Caco-2 (cell line): ENCODE data around the gene MYO5B. TPM values are rescaled to one million over a fixed set of nuclear protein-coding genes. Genes with fewer than 3 reads are reported as not detected.

Experiments used
- BruUV-seq: library from RNA; stranded (reverse); fragments of 400-500 nt; replicated peaks from 2 replicates; lab custom pipeline; 2021; lab: Mats Ljungman, UMichigan
- CTCF ChIA-PET: fragments of 300-600 bp; sonication (Branson Sonifier 250); formaldehyde crosslinking; loops from one replicate; lab custom pipeline; 2022; ENCODE audit warnings: antibody characterized with exemption; lab: Charles Lee
- POLR2A ChIA-PET: fragments of 300-600 bp; sonication (Branson Sonifier 250); formaldehyde crosslinking; loops from one replicate; lab custom pipeline; 2022; ENCODE audit warnings: antibody characterized with exemption; lab: Charles Lee
- DNase-seq, 2 experiments: peaks; one replicate each; pipeline versions ENCODE4 v3.0.0 to v3.0.0-alpha.2; 2020 to 2022
- H3K27me3 ChIP-seq: replicated peaks from 2 replicates; pipeline ENCODE4 v1.6.0; 2011; ENCODE audit warnings: low read length; ENCODE audit not compliant: control insufficient read depth, insufficient read depth
- H3K36me3 ChIP-seq: 2 replicates; pipeline ENCODE4 v1.5.1; 2011; ENCODE audit warnings: low read length; ENCODE audit not compliant: control insufficient read depth, insufficient read depth
- H3K4me1 ChIP-seq: fragments of 250-450 bp; sonication (Bioruptor Pico); 2 replicates; pipeline ENCODE4 v1.5.1; 2020; ENCODE audit warnings: mild to moderate bottlenecking
- H3K4me3 ChIP-seq: 2 replicates; pipeline ENCODE4 v1.5.1; 2011; ENCODE audit warnings: low read depth, mild to moderate bottlenecking, control low read depth, low read length
- H3K9me3 ChIP-seq: fragments of 250-450 bp; sonication (Bioruptor Pico); 2 replicates; pipeline ENCODE4 v1.5.1; 2020; ENCODE audit warnings: mild to moderate bottlenecking, moderate library complexity
- H3K27ac Mint-ChIP-seq: one replicate; pipeline ENCODE4 v1.8.0; 2022; ENCODE audit warnings: mixed read lengths; ENCODE audit not compliant: unreplicated experiment
- H3K27me3 Mint-ChIP-seq: one replicate; pipeline ENCODE4 v1.8.0; 2022; ENCODE audit warnings: mixed read lengths; ENCODE audit not compliant: insufficient read depth, unreplicated experiment
- H3K36me3 Mint-ChIP-seq: one replicate; pipeline ENCODE4 v1.8.0; 2022; ENCODE audit warnings: mild to moderate bottlenecking, mixed read lengths; ENCODE audit not compliant: insufficient read depth, unreplicated experiment
- H3K4me1 Mint-ChIP-seq: one replicate; pipeline ENCODE4 v1.8.0; 2022; ENCODE audit warnings: low read depth, mixed read lengths; ENCODE audit not compliant: unreplicated experiment
- H3K4me3 Mint-ChIP-seq: one replicate; pipeline ENCODE4 v1.8.0; 2022; ENCODE audit warnings: mild to moderate bottlenecking, moderate library complexity, mixed read lengths; ENCODE audit not compliant: unreplicated experiment
- H3K9me3 Mint-ChIP-seq: one replicate; pipeline ENCODE4 v1.8.0; 2022; ENCODE audit warnings: mixed read lengths; ENCODE audit not compliant: unreplicated experiment
- intact Hi-C: fragments of 100-400 bp; cut with micrococcal nuclease; formaldehyde crosslinking; loops from one replicate; pipeline ENCODE4 v1.10.0; 2022; ENCODE audit not compliant: unreplicated experiment
- total RNA-seq: library from RNA; stranded (reverse); gene quantifications from 2 replicates; pipeline ENCODE4 v1.2.3, GENCODE V29; 2022
- TF ChIP-seq, protein P1 (sequence below), 2 experiments: fragments of 200-600 bp in 1 of 2; IDR thresholded peaks; 1 replicate in 1 of 2; 2 replicates in 1 of 2; pipeline versions ENCODE4 v1.5.1 to v1.8.0; 2011 to 2022; ENCODE audit warnings: antibody characterized with exemption in 1 of 2, control low read depth in 1 of 2, inconsistent platforms in 1 of 2, low read depth in 1 of 2, low read length in 1 of 2, mild to moderate bottlenecking in 1 of 2, moderate library complexity in 1 of 2; ENCODE audit not compliant: insufficient read depth in 1 of 2, severe bottlenecking in 1 of 2, unreplicated experiment in 1 of 2

Gene MYO5B
- total RNA-seq, 1 experiment from 2014 or later = 28.3 TPM

GRCh38 chr18:49866680-49867079, 328.3 kb downstream of the MYO5B start:
- ChIA-PET CTCF (no interaction called here), POLR2A (no interaction called here)
- no peak overlapping the region for H3K4me3 ChIP-seq
- H3K36me3 Mint-ChIP-seq = peaks cover 6% of the 10 kb centered on the region
- H3K9me3 ChIP-seq = no peaks in the 10 kb centered on the region
- no peaks in the 10 kb centered on the region for H3K27me3 Mint-ChIP-seq
- H3K4me1 ChIP-seq = no peaks in the 10 kb centered on the region
- no peaks in the 10 kb centered on the region for H3K9me3 Mint-ChIP-seq
- TF ChIP-seq, protein P1, sequence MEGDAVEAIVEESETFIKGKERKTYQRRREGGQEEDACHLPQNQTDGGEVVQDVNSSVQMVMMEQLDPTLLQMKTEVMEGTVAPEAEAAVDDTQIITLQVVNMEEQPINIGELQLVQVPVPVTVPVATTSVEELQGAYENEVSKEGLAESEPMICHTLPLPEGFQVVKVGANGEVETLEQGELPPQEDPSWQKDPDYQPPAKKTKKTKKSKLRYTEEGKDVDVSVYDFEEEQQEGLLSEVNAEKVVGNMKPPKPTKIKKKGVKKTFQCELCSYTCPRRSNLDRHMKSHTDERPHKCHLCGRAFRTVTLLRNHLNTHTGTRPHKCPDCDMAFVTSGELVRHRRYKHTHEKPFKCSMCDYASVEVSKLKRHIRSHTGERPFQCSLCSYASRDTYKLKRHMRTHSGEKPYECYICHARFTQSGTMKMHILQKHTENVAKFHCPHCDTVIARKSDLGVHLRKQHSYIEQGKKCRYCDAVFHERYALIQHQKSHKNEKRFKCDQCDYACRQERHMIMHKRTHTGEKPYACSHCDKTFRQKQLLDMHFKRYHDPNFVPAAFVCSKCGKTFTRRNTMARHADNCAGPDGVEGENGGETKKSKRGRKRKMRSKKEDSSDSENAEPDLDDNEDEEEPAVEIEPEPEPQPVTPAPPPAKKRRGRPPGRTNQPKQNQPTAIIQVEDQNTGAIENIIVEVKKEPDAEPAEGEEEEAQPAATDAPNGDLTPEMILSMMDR (IDR thresholded peaks at IDR 0.05; ENCODE audit: insufficient read depth in 1 of 2, low read depth in 1 of 2, low read length in 1 of 2, severe bottlenecking in 1 of 2, unreplicated experiment in 1 of 2) = no peak
- no peaks in the 10 kb centered on the region for H3K27me3 ChIP-seq
- peaks cover 8% of the 10 kb centered on the region for H3K4me1 Mint-ChIP-seq
- intact Hi-C loops = no loop called here
- no TSS peak for BruUV-seq
- no peak for DNase-seq
- no peak overlapping the region for H3K27ac Mint-ChIP-seq
- no peaks in the 10 kb centered on the region for H3K36me3 ChIP-seq
- no peak overlapping the region for H3K4me3 Mint-ChIP-seq

GRCh38 chr18:49865401-49865800, 329.5 kb downstream of the MYO5B start:
- Mint-ChIP-seq H3K36me3 (peaks cover 6% of the 10 kb centered on the region), H3K27ac (no peak overlapping the region), H3K27me3 (no peaks in the 10 kb centered on the region), H3K4me1 (peaks cover 8% of the 10 kb centered on the region), H3K9me3 (no peaks in the 10 kb centered on the region), H3K4me3 (no peak overlapping the region)
- intact Hi-C loops = no loop called here
- ChIA-PET CTCF (no interaction called here), POLR2A (no interaction called here)
- TF ChIP-seq, protein P1 (IDR thresholded peaks at IDR 0.05; ENCODE audit: insufficient read depth in 1 of 2, low read depth in 1 of 2, low read length in 1 of 2, severe bottlenecking in 1 of 2, unreplicated experiment in 1 of 2) = no peak
- Histone ChIP-seq H3K4me3 (no peak overlapping the region), H3K27me3 (no peaks in the 10 kb centered on the region), H3K4me1 (no peaks in the 10 kb centered on the region), H3K36me3 (no peaks in the 10 kb centered on the region), H3K9me3 (no peaks in the 10 kb centered on the region)
- DNase-seq = no peak
- BruUV-seq = no TSS peak

DNA sequence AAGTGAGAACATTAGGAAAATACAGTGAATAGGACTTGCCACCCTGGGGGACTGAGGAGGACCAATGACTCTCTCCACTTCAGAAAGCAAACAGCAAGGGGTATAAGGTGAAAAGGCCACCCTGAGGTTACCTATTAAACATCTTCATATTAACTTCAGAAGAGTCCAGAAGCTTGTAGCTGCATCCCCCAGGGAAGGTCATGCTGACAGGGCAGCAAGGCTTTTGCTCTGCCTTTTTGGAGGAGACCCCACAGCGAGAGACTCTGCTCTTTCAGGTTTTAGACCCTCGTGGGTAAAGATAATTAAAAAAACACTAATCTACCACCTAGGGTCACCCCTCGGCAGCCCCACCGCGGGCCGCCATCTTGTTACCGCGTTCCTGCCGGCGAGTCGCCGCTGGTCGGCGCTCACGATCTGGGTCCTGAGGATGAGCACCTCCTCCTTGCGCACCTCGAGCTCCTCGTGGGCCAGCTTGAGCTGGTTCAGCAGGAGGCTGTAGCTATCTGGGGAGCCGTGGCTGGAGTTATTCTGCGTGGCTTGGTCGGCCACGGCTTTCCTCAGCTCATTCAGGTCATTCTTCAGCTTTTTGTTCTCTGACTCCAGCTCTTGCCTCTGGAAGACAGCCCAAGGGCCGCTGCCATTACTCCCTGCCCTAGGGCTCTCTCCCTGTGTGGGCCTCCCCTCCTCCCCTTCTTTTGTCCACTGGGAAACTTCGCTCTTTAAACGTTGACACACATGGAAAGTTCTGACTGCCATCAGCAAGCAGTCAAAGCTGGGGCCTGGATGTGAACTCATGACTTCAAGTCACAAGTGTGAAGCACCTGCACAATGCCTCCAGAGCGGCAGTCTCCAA, 331.0 kb downstream of the MYO5B start:
- BruUV-seq = no TSS peak
- TF ChIP-seq, protein P1 (IDR thresholded peaks at IDR 0.05; ENCODE audit: insufficient read depth in 1 of 2, low read depth in 1 of 2, low read length in 1 of 2, severe bottlenecking in 1 of 2, unreplicated experiment in 1 of 2) = no peak
- Mint-ChIP-seq H3K4me3 (no peak overlapping the region), H3K4me1 (peaks cover 8% of the 10 kb centered on the region), H3K27me3 (no peaks in the 10 kb centered on the region), H3K27ac (no peak overlapping the region), H3K9me3 (no peaks in the 10 kb centered on the region), H3K36me3 (peaks cover 6% of the 10 kb centered on the region)
- no peaks in the 10 kb centered on the region for H3K36me3 ChIP-seq
- H3K4me1 ChIP-seq = no peaks in the 10 kb centered on the region
- no peaks in the 10 kb centered on the region for H3K9me3 ChIP-seq
- no peak for DNase-seq
- POLR2A ChIA-PET = no interaction called here
- H3K27me3 ChIP-seq = no peaks in the 10 kb centered on the region
- intact Hi-C loops = no loop called here
- H3K4me3 ChIP-seq = no peak overlapping the region
- CTCF ChIA-PET = no interaction called here
